Measurements from ENCODE around the gene LDLRAD2. TPM values are rescaled to one million over a fixed set of nuclear protein-coding genes. Genes with fewer than 3 reads are reported as not detected.

LDLRAD2 gene
- total and polyA plus RNA-seq, 4 donors, result 0.12 to 2.7 (median 0.23) TPM; not detected in 1

DNA sequence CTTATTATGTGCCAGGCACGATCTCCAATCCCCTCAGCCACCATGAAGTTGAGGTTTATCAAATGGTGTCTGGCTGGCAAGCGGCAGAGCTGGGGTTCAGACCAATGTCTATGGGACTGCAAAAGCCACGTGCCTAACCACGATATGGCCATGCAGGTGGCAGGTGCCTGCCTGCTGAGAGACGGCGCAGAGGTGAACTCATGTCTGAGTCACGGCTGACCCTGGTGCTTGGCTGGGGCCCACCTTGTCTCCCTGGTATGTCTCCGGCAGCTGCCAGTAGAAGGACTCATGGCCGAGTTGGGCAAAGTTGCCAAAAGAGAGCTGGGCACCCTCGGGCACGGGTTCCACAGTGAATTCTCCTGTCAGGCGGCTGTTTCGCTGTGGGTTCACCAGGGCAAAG lies 59.9 kb downstream of the LDLRAD2 start:
- peaks cover 0 to 3% (median 1%) of the 10 kb centered on the region in 4 donors for H3K36me3 ChIP-seq (ENCODE audit: control insufficient read depth in 4 of 4, insufficient read depth in 3 of 4, low read depth in 1 of 4, low read length in 3 of 4)
- no peak overlapping the region for H3K27ac ChIP-seq (ENCODE audit: low read depth in 1 of 2, low read length in 2 of 2)
- no peaks in the 10 kb centered on the region for H3K4me1 ChIP-seq (ENCODE audit: control insufficient read depth in 4 of 4, insufficient read depth in 4 of 4, low read length in 3 of 4)
- WGBS, result 93% methylated on average over 13 of the region's 13 CpGs
- H3K9ac ChIP-seq (ENCODE audit: low read depth in 1 of 2, low read length in 2 of 2), result no peak overlapping the region
- H3K27me3 ChIP-seq (ENCODE audit: control insufficient read depth in 4 of 4, insufficient read depth in 4 of 4, low read length in 3 of 4), result no peaks in the 10 kb centered on the region
- no peak overlapping the region for H3K4me3 ChIP-seq (ENCODE audit: low read depth in 1 of 3, low read length in 3 of 3)
- no peaks in the 10 kb centered on the region for H3K9me3 ChIP-seq (ENCODE audit: control insufficient read depth in 4 of 4, low read length in 3 of 4)
- DNase-seq (ENCODE audit: low spot score), result no peak
- TF ChIP-seq SP1 (IDR thresholded peaks at IDR 0.05) (no peak), HNF4G (IDR thresholded peaks at IDR 0.05) (no peak), GABPA (IDR thresholded peaks at IDR 0.05 in 1 of 2, conservative IDR thresholded peaks at IDR 0.05 in 1 of 2) (no peak), HNF4A (conservative IDR thresholded peaks at IDR 0.05) (no peak), JUND (IDR thresholded peaks at IDR 0.05) (no peak)
- TF ChIP-seq, protein P1, sequence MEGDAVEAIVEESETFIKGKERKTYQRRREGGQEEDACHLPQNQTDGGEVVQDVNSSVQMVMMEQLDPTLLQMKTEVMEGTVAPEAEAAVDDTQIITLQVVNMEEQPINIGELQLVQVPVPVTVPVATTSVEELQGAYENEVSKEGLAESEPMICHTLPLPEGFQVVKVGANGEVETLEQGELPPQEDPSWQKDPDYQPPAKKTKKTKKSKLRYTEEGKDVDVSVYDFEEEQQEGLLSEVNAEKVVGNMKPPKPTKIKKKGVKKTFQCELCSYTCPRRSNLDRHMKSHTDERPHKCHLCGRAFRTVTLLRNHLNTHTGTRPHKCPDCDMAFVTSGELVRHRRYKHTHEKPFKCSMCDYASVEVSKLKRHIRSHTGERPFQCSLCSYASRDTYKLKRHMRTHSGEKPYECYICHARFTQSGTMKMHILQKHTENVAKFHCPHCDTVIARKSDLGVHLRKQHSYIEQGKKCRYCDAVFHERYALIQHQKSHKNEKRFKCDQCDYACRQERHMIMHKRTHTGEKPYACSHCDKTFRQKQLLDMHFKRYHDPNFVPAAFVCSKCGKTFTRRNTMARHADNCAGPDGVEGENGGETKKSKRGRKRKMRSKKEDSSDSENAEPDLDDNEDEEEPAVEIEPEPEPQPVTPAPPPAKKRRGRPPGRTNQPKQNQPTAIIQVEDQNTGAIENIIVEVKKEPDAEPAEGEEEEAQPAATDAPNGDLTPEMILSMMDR (IDR thresholded peaks at IDR 0.05; ENCODE audit: low read depth, low read length, missing input control), result no peak
- TF ChIP-seq, protein P2, sequence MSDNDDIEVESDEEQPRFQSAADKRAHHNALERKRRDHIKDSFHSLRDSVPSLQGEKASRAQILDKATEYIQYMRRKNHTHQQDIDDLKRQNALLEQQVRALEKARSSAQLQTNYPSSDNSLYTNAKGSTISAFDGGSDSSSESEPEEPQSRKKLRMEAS (IDR thresholded peaks at IDR 0.05), result no peak

DNA sequence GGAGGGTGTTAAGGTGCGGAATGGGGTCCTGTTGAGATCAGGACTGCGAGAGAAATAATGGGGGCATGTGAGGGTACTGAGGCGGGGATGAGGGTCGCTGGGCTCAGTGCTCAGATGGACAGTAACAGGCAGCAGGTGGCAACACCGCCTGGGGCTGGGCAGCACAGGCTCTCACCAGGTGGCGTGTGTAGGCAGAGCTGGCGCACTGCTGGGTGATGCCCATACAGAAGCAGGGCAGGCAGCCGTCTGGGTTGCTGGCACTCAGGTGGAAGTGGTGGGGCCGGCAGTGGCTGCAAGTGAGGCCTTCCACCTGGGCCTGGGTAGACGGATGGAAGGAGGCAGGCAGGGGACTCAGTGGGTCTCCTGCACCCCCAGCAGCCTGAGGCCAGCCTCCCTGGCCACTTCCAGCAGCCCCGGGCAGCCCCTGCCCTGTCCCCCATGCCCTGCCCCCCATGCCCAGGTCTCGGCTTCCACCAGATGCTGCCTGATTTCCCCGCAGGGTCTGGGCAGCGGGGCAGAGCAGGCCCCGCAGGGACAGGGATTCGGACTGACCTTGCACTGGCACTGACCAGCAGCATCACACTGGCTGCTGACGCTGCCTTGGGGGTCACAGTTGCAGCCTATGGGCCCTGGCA lies 60.5 kb downstream of the LDLRAD2 start:
- Histone ChIP-seq H3K4me1 (ENCODE audit: control insufficient read depth in 4 of 4, insufficient read depth in 4 of 4, low read length in 3 of 4) (no peaks in the 10 kb centered on the region), H3K9me3 (ENCODE audit: control insufficient read depth in 4 of 4, low read length in 3 of 4) (no peaks in the 10 kb centered on the region), H3K27ac (ENCODE audit: low read depth in 1 of 2, low read length in 2 of 2) (no peak overlapping the region), H3K9ac (ENCODE audit: low read depth in 1 of 2, low read length in 2 of 2) (no peak overlapping the region), H3K36me3 (ENCODE audit: control insufficient read depth in 4 of 4, insufficient read depth in 3 of 4, low read depth in 1 of 4, low read length in 3 of 4) (peaks cover 0 to 3% (median 1%) of the 10 kb centered on the region in 4 donors), H3K4me3 (ENCODE audit: low read depth in 1 of 3, low read length in 3 of 3) (no peak overlapping the region), H3K27me3 (ENCODE audit: control insufficient read depth in 4 of 4, insufficient read depth in 4 of 4, low read length in 3 of 4) (no peaks in the 10 kb centered on the region)
- TF ChIP-seq, protein P1 (IDR thresholded peaks at IDR 0.05; ENCODE audit: low read depth, low read length, missing input control), result no peak
- no peak for TF ChIP-seq TAF1 (conservative IDR thresholded peaks at IDR 0.05)
- TF ChIP-seq, protein P3, sequence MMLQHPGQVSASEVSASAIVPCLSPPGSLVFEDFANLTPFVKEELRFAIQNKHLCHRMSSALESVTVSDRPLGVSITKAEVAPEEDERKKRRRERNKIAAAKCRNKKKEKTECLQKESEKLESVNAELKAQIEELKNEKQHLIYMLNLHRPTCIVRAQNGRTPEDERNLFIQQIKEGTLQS (IDR thresholded peaks at IDR 0.05), result no peak
- DNase-seq (ENCODE audit: low spot score), result no peak
- WGBS, result 95% methylated on average over 17 of the region's 17 CpGs

DNA sequence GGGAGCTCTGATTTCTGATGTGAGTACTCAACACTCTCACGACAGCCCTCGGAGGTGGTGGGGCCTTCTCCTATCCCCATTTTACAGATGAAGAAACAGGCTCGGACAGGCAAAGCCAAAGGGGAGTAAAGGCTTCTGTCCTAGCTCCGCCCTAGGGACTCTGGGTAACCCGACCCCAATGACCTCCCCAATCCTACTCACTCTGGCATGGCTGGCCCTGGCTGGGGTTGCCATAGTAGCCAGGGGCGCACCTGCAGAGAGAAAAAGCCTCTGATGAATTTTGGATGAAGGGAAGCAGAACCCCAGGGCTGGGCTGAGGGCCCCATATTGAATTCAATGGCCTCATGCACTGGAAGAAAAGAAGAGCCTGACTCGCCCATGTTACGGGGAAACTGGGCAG lies 61.1 kb downstream of the LDLRAD2 start:
- no peak for TF ChIP-seq GABPA (IDR thresholded peaks at IDR 0.05 in 1 of 2, conservative IDR thresholded peaks at IDR 0.05 in 1 of 2)
- peaks cover 0 to 6% (median 1%) of the 10 kb centered on the region in 4 donors for H3K36me3 ChIP-seq (ENCODE audit: control insufficient read depth in 4 of 4, insufficient read depth in 3 of 4, low read depth in 1 of 4, low read length in 3 of 4)
- H3K9me3 ChIP-seq (ENCODE audit: control insufficient read depth in 4 of 4, low read length in 3 of 4), result no peaks in the 10 kb centered on the region
- no peaks in the 10 kb centered on the region for H3K27me3 ChIP-seq (ENCODE audit: control insufficient read depth in 4 of 4, insufficient read depth in 4 of 4, low read length in 3 of 4)
- no peak overlapping the region for H3K4me3 ChIP-seq (ENCODE audit: low read depth in 1 of 3, low read length in 3 of 3)
- no peak overlapping the region for H3K9ac ChIP-seq (ENCODE audit: low read depth in 1 of 2, low read length in 2 of 2)
- no peak for DNase-seq (ENCODE audit: low spot score)
- H3K4me1 ChIP-seq (ENCODE audit: control insufficient read depth in 4 of 4, insufficient read depth in 4 of 4, low read length in 3 of 4), result no peaks in the 10 kb centered on the region
- WGBS, result 92% methylated on average over 8 of the region's 8 CpGs
- H3K27ac ChIP-seq (ENCODE audit: low read depth in 1 of 2, low read length in 2 of 2), result no peak overlapping the region
